Mammary epithelial cell (primary cell): ENCODE results near the gene FAF1.

ENCODE experiments used
- EZH2 ChIP-seq: IDR thresholded peaks from 2 replicates; pipeline ENCODE4 v1.6.1; 2012; ENCODE audit warnings: low read length, inconsistent platforms, borderline replicate concordance
- TF ChIP-seq, protein P1 (sequence below), 2 donors: IDR thresholded peaks in 1 of 2; conservative IDR thresholded peaks in 1 of 2; 2 replicates each; pipeline ENCODE4 v1.5.1; 2011 to 2012; ENCODE audit warnings: inconsistent platforms in 2 of 2, low read length in 2 of 2, mild to moderate bottlenecking in 2 of 2, control low read depth in 1 of 2, low read depth in 1 of 2; ENCODE audit not compliant: insufficient read depth in 1 of 2; ENCODE audit errors: extremely low read depth in 1 of 2

DNA sequence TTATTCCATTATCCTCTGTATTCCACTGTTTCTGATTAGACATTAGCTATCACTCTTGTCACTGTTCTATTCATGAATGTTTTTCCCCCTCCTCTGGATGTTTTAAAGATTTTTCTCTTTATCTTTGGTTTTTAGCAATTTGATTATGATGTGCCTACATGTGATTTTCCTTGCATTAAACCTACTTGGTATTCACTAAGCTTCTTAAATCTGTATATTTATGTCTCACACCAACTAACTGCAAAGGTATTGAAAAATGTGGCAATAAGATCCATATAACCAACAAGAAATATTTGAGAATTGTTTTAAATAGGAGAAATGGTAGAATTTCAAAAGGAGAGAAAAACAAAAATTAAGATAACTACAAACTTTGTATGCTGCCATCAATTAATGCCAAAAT lies 25.2 kb downstream of the FAF1 start:
- TF ChIP-seq, protein P1, sequence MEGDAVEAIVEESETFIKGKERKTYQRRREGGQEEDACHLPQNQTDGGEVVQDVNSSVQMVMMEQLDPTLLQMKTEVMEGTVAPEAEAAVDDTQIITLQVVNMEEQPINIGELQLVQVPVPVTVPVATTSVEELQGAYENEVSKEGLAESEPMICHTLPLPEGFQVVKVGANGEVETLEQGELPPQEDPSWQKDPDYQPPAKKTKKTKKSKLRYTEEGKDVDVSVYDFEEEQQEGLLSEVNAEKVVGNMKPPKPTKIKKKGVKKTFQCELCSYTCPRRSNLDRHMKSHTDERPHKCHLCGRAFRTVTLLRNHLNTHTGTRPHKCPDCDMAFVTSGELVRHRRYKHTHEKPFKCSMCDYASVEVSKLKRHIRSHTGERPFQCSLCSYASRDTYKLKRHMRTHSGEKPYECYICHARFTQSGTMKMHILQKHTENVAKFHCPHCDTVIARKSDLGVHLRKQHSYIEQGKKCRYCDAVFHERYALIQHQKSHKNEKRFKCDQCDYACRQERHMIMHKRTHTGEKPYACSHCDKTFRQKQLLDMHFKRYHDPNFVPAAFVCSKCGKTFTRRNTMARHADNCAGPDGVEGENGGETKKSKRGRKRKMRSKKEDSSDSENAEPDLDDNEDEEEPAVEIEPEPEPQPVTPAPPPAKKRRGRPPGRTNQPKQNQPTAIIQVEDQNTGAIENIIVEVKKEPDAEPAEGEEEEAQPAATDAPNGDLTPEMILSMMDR (conservative IDR thresholded peaks at IDR 0.05 in 1 of 2, IDR thresholded peaks at IDR 0.05 in 1 of 2; ENCODE audit: extremely low read depth in 1 of 2, insufficient read depth in 1 of 2, low read depth in 1 of 2, low read length in 2 of 2) = no peak
- no peak for TF ChIP-seq EZH2
